Measurements from ENCODE around the gene OR1L8.
"Not testable (repeated sequence)": the region's sequence is repeated elsewhere in the genome, so short reads cannot be mapped to it uniquely, and the experiment has no call there.

The OR1L8 gene

DNA sequence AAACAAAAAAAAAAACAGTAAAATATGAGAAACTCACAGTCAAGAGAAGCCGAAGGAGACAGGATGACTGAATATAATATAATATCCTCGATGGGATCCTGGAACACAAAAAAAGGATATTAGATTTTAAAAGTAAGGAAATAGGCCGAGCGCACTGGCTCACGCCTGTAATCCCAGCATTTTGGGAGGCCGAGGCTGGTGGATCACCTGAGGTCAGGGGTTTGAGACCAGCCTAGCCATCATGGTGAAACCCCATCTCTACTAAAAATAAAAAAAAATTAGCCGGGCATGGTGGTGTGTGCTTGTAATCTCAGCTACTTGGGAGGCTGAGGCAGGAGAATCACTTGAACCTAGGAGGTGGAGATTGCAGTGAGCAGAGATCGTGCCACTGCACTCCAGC is at the start of gene OR1L8:
TSS of gene OR1L8 (minus strand) at position 101 of the 400 bp plus-strand sequence. CDS start 14,907 bp downstream, outside the sequence.
- CTCF ChIA-PET; POLR2A ChIA-PET; DNase-seq (ENCODE audit: extremely low spot score): not testable (repeated sequence)

GRCh38 chr9:122619996-122620395 is 36.8 kb upstream of the OR1L8 start:
- no peak for DNase-seq (ENCODE audit: extremely low spot score)
- TF ChIP-seq CTCF (IDR thresholded peaks at IDR 0.05; ENCODE audit: control extremely low read depth, extremely low read depth, low read depth, missing control alignments) = no peak
- ChIA-PET POLR2A (no interaction called here), CTCF (no interaction called here)

DNA sequence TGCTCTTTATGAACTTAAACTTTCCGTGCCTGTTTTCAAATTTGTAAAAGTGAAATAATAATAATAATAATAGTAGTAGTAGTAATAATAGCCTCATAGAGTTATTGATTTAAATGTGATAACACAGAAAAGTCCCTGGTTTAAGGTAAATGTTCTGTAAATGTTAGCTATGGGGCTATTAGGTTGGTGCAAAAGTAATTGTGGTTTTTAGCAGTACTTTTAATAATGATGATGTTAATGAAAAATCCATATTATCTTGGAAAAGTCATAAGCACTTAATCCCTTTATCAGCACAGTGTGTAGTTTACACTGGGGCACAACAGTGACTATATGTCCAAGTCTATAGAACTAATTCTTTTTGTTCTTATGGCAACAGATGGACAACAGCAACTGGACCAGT is 31.2 kb upstream of the OR1L8 start, which contains the start of gene OR1Q1:
TSS of gene OR1Q1 (plus strand) at position 377 of the 400 bp plus-strand sequence. CDS start at position 377, 0 bp downstream.
- CTCF ChIA-PET = no interaction called here
- no peak for DNase-seq (ENCODE audit: extremely low spot score)
- no peak for TF ChIP-seq CTCF (IDR thresholded peaks at IDR 0.05; ENCODE audit: control extremely low read depth, extremely low read depth, low read depth, missing control alignments)
- POLR2A ChIA-PET = no interaction called here

DNA sequence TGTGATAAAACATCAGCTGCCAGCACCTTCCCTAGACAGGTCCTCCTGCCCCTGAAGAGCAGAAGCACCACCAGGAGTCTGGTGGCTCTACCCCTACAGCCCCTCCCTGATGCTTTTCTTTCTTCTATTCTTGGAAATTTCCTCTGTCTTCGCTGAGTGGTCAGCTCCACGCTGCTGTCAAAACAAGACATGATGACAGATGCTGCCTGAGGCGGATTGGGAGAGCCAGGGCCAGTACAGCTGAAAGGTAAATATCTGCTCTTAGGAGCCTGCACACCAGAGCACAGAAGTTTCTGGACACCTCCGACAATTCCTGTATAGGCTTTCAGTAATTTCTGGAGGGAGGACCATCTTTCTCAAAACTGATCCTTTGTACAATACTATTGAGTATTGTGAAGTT is 26.6 kb upstream of the OR1L8 start:
- CTCF ChIA-PET = no interaction called here
- no peak for DNase-seq (ENCODE audit: extremely low spot score)
- no peak for TF ChIP-seq CTCF (IDR thresholded peaks at IDR 0.05; ENCODE audit: control extremely low read depth, extremely low read depth, low read depth, missing control alignments)
- POLR2A ChIA-PET = no interaction called here

GRCh38 chr9:122606587-122606986 is 23.4 kb upstream of the OR1L8 start:
- DNase-seq (ENCODE audit: extremely low spot score) = no peak
- CTCF ChIA-PET = no interaction called here
- no peak for TF ChIP-seq CTCF (IDR thresholded peaks at IDR 0.05; ENCODE audit: control extremely low read depth, extremely low read depth, low read depth, missing control alignments)
- POLR2A ChIA-PET = no interaction called here

DNA sequence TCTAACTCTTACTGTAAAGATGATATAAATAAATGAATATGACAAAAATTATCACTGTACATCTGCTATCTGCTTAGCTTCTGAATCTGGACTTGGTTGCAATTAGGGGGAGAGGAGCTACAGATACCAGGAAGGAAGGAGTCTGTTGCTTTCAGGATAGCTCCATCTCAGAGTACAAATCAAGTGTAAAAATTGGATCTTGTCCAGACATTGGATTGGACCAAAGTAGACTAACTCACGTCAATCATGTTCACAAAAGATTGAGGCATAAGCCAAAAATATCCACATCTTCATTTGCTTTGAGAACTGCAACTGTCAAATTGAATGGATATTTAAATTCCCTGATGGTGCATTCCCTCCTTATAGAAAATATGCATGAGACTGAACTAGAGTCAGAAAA is 22.5 kb upstream of the OR1L8 start:
- ChIA-PET POLR2A (no interaction called here), CTCF (interaction anchor here (1.4 kb wide), 1 partner anchor 8 kb away, joined by 3 read pairs; no protein-coding TSS in a partner anchor)
- no peak for TF ChIP-seq CTCF (IDR thresholded peaks at IDR 0.05; ENCODE audit: control extremely low read depth, extremely low read depth, low read depth, missing control alignments)
- no peak for DNase-seq (ENCODE audit: extremely low spot score)

DNA sequence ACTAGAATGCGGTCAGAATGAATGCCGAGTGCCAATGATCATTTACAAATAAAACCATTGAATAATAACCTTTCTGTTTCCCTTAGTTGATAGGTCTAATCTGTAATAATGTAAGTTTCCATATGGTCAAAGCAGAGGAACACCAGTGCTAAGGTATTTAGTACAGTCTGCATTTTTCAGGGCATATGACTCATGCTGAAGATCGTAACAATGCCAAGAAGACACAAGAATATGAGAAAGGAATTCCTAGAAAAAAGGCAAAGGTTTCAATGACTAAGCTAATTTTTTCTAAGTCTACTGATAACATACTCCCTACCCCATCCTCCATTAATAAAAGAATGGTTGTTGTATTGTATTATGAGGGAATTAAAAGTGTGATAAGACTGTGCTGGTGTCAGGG is 2.8 kb downstream of the OR1L8 start:
- DNase-seq (ENCODE audit: extremely low spot score) = no peak
- CTCF ChIA-PET = no interaction called here
- TF ChIP-seq CTCF (IDR thresholded peaks at IDR 0.05; ENCODE audit: control extremely low read depth, extremely low read depth, low read depth, missing control alignments) = no peak
- POLR2A ChIA-PET = no interaction called here

Data from GM10248 (cell line).